Activated CD8-positive, alpha-beta memory T cell treated with anti-CD3 and anti-CD28 coated beads, Interleukin-2, amount 50 U/mL, for 48 hours (primary cell): ENCODE measurements around the gene NAV2.

Source experiments
- DNase-seq: peaks from one replicate; pipeline ENCODE4 v3.0.0-alpha.2; 2020

The NAV2 gene

DNA sequence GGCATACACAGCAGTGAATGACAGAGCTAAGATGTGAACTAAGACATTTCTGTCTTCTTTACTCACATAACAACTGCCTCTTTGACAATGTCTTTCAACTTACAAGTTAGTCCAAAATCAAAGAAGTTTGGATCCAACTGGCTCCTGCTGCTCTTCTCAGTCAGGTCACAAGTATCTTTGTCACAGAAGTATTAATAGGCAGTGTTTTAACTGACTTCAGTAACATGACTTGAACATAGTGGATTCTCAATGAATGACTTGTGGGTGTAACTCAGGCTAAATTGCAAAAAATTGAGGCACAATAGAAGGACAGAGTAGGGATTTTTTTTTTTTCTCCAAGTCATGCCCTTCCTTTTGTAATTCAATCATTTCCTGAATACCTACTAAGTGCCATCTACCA is 425.0 kb downstream of the NAV2 start:
- DNase-seq: no peak

DNA sequence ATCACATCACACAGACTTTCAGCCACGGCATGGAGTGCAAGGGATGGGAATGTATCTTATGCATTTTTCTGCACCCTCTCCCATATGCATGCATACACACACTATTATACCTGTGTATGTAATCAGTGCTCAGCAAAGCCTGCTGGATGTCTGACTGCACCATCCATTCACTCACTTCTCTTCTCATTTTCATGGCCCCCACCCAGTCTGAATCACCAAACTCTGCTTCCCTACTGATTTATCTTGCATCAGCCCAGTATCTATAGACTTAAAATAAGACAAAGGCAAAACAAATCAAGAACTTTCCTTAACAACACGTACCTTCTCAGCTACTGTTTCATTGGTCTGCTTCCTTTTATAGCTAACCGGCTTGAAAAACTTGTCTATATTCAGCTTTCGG is 426.1 kb downstream of the NAV2 start:
- DNase-seq: no peak

- no peak for DNase-seq
Observed at GRCh38 chr11:20154381-20154780, 441.7 kb downstream of the NAV2 start.

- no peak for DNase-seq
Observed at GRCh38 chr11:20155683-20156279, 443.1 kb downstream of the NAV2 start.

GRCh38 chr11:20156280-20156875 is 443.7 kb downstream of the NAV2 start:
- DNase-seq: peak; percentile 59

- no peak for DNase-seq
Observed at GRCh38 chr11:20156876-20157613, 444.4 kb downstream of the NAV2 start.

GRCh38 chr11:20157728-20158127 is 445.1 kb downstream of the NAV2 start:
- no peak for DNase-seq

DNA sequence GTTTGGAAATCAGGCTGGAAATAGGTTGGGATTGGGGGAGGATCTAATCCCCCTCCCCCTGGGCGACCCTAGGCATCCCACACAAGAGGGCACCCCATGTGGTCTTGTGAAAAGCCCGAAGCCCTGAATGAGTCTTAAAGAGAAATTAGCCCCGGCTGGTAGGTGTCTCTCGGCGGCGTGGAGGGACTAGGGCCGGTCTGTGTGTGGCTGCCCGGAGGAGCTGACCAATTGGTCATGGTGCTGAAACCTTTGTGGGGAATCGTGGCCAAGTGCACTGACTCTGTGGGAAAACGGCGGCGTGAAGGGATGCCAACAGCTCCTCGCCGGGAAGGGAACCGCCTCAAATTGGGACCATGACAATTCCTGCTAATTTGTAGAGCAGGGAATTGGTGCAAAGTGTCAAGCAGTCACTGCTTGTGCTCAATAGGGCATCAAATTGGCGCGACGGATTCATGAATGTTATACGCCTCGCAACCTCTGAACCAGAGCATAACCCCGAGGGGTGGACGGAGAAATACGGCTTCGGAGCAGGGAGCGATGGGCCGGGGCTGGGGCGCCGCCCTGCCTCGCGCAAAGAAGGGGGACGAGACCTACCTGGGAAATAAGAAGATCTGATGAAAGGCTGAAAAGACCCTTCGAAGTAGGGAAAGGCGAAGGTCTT is 446.1 kb downstream of the NAV2 start:
- no peak for DNase-seq

DNA sequence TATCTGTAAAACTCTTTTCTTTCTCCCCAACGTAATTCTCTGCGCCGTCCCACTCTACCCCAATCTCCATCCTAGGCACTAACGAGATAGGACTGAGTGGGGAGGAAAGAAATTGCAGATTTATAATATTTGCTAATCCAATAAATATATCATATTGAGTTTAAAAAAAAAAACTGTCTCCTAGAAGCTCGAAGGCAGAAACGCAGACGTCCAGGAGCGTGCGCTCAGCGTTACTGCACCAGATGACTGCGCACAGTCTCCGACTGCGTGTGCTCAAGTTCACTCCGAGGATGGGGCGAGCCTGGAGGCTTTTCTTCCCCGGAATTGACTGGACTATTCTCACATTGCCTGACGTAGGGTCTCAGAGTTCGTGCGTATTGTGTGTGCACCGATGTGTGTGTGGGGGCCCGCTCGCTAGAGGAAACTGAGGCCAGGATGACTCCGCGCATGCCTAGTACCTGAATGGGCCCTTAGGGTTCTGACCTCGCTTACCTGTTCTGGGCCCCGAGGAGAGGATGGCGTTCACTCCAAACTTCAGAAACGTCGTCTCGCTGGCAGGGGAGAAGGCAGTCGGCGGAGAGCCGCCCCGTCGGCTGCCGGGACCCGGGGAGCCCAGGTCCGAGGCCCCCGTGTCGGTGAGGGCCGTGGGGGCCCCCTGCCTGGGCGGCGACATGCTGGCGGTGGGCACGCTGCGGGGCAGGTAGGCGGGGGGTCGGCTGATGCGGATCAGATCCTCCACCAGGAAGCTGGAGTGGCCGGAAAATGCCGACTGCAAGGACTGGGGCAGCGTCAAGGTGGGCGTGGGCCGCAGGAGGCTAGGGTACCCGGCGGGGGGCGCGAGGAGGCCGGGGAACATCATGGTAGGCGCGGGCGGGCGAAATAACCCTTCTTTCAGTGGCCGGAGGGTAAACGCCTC is 447.1 kb downstream of the NAV2 start:
- DNase-seq: no peak

GRCh38 chr11:20160425-20161229 is 448.0 kb downstream of the NAV2 start, which contains the start of gene DBX1:
DBX1 (minus strand) TSS chr11:20160475; CDS start chr11:20160324, 151 bp downstream.
- no peak for DNase-seq

GRCh38 chr11:20161230-20161918 is 448.7 kb downstream of the NAV2 start:
- DNase-seq: no peak

- no peak for DNase-seq
Observed at GRCh38 chr11:20161923-20162744, 449.5 kb downstream of the NAV2 start.

GRCh38 chr11:20162824-20163782 is 450.5 kb downstream of the NAV2 start:
- no peak for DNase-seq

DNA sequence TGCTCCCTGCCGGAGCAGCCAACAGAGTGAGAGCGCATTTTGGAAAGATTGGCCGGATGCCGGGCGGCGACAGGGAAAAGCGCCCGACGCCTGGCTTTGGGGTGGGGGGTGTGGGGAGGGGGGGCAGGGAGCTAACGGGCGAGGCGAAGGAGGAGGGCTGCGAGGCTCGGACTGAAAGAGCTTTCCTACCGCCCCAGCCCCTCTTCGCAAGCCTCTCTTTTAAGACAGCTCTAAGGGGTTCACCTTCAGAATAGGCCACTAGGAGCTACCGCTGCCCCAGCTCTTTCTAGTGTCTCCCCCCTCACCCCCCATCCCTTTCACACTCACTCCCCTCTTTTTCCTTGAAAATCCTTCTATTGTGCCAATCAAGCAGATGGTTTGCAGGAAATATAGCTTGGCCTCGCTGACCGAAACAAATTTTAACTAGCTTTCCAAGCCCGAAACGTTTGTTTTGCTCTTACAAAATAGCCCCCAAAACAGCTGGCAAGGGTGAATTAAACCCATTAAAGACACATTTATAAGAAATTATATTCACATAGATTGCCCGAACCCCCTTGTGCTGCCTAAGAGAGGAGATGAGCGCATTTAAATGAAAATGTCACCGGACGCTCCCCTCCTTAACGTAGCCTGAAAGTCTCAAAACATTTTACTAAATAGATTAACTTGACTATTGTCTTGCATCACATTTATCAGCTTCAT is 451.3 kb downstream of the NAV2 start:
- DNase-seq: no peak
